ENCODE measurements around the gene ZNF581.
A peak's percentile ranks its signal among the peaks of the same experiment; 100 is the strongest.

ZNF581 gene

DNA sequence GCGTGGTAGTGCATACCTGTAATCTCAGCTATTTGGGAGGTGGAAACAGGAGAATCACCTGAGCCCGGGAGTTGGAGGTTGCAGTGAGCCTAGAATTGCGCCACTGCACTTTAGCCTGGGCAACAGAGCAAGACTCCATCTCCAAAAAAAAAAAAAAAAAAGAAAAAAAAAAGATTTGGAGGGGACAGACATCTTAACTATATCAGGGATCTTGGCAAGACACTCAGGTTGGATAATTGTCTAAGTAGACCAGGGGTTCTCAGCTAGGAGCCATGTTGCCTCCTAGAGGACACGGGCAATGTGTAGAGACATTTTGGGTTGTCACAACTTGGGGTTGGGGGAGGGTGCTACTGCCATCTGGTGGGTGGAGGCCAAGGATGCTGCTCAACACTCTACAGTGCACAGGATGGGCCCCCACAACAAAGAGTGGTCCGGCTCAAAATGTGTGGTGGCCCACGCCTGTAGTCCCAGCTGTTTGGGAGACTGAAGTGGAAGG is 4.5 kb upstream of the ZNF581 start:
- DNase-seq (ENCODE audit: low read depth): no peak
- TF ChIP-seq, protein P1, sequence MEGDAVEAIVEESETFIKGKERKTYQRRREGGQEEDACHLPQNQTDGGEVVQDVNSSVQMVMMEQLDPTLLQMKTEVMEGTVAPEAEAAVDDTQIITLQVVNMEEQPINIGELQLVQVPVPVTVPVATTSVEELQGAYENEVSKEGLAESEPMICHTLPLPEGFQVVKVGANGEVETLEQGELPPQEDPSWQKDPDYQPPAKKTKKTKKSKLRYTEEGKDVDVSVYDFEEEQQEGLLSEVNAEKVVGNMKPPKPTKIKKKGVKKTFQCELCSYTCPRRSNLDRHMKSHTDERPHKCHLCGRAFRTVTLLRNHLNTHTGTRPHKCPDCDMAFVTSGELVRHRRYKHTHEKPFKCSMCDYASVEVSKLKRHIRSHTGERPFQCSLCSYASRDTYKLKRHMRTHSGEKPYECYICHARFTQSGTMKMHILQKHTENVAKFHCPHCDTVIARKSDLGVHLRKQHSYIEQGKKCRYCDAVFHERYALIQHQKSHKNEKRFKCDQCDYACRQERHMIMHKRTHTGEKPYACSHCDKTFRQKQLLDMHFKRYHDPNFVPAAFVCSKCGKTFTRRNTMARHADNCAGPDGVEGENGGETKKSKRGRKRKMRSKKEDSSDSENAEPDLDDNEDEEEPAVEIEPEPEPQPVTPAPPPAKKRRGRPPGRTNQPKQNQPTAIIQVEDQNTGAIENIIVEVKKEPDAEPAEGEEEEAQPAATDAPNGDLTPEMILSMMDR (IDR thresholded peaks at IDR 0.05; ENCODE audit: control insufficient read depth, extremely low read depth, insufficient read depth): peak; percentile 49
- H3K4me3 ChIP-seq (ENCODE audit: low read depth, low read length): no peak overlapping the region

DNA sequence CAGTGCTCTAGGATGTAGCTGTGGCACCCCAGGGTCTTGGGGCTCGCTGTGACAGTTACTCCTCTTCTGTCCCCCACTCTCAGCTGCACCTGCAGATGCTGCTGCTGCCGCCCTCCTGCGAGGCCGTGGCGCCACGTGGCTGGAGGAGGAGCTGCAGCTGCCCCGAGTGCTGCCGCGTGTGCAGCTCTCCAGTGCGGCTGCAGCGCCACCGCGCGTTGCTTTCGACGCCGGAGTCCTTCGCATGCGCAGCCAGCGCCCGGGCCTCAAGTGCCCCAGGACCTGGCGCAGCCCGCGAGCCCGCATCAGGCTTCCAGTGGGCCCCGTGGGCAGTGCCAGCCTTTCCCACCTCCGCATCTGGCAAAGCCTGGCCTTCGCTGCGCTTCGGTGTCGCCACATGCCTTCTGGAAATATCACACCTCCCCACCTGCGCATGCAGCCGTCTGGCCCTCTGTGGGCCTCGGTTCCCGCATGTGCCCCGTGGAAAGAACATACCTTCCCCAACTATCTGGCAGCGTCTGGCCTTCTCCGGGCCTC is 3.3 kb upstream of the ZNF581 start:
- TF ChIP-seq, protein P1 (IDR thresholded peaks at IDR 0.05; ENCODE audit: control insufficient read depth, extremely low read depth, insufficient read depth): peak; percentile 33; the same call in 1 of the 2 replicates

DNA sequence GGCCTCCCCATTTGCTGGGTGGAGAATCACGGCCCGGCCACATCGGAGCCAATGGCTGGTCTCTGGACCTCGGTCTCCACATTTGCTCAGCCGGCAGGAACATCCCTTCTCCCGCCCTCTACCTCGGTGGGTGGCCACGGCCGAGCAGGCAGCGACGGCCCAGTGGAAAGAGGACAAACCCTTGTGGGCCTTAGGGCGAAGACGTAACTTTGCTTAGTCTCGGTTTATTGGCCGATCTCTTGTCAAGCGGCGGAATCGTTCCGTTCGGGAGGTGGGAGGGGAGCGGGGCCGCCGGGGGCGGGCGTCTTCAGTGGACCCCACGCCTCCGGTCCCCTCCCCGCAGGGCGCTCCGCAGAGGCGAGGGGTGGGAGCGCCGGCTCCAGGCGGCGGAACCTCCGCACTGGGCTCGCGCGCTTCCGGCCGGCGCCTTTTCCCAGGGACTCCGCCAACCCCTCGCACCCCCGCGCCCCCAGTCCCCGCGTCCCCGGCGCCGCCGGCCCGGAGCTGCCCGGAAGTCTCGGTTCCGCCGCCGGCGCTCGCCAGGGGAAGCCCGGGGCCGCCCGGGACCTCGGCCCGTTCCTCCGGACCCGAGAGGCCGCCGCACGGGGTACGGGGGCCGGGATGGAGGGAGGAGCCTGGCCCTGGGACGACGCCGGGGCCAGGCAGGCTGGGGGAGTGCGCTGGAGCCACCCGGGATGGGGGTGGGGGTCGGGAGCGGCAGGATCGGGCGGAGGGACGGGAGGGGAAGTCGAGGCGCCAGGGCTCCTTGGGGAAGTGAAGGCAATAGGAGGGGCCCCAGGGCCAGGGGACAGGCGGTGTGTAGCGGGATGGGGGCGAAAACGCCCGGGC is 2.6 kb upstream of the ZNF581 start, which contains the start of gene ZNF580:
Gene ZNF580 (plus strand): TSS at position 426 of the 849 bp plus-strand sequence. CDS start 1,507 bp downstream, outside the sequence.
- peak; percentile 52 for DNase-seq (ENCODE audit: low read depth)
- peak within 1 kb of the TSS; percentile 95 for H3K4me3 ChIP-seq (ENCODE audit: low read depth, low read length)
- TF ChIP-seq, protein P1 (IDR thresholded peaks at IDR 0.05; ENCODE audit: control insufficient read depth, extremely low read depth, insufficient read depth): no peak

More for the DNA sequence above, 3.3 kb upstream of the ZNF581 start:
- no peak for DNase-seq (ENCODE audit: low read depth)
- peak overlapping the region; percentile 95 for H3K4me3 ChIP-seq (ENCODE audit: low read depth, low read length)

DNA sequence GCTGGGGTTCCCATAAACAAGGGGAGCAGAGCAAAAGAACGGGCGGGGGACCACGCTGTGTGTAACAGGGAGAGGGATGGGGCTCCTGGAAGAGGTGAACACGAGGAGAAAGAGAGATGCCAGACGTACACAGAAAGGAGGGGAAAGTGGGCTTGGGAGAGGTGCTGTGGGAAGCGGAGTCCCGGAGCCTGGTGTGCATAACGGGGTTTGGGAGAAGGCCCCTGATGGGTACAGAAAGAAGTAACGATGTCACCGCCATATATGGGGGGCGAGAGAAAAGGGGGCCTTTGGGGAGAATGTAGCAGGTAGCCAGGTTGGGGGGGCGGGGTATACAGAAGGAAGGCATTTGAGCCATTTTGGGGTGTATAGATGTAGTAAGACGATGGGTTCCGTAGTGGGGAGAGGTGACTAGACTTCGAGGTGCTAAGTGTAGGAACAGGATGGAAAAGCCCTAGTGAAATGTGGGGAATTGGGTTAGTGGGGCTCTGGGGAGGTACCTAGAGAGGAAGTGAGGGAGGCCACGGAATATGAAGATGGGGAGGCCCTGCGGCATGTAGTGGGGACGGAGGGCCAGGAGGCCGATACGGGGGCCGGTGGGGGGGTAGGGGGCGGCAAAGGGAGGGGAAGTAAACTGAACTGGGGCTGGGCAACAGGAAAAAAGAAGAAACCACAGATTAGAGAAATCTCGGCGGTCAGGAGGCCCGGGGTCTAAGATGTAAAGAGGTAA is 1.9 kb upstream of the ZNF581 start:
- no peak for DNase-seq (ENCODE audit: low read depth)
- TF ChIP-seq, protein P1 (IDR thresholded peaks at IDR 0.05; ENCODE audit: control insufficient read depth, extremely low read depth, insufficient read depth): no peak
- H3K4me3 ChIP-seq (ENCODE audit: low read depth, low read length): peak overlapping the region; percentile 95

DNA sequence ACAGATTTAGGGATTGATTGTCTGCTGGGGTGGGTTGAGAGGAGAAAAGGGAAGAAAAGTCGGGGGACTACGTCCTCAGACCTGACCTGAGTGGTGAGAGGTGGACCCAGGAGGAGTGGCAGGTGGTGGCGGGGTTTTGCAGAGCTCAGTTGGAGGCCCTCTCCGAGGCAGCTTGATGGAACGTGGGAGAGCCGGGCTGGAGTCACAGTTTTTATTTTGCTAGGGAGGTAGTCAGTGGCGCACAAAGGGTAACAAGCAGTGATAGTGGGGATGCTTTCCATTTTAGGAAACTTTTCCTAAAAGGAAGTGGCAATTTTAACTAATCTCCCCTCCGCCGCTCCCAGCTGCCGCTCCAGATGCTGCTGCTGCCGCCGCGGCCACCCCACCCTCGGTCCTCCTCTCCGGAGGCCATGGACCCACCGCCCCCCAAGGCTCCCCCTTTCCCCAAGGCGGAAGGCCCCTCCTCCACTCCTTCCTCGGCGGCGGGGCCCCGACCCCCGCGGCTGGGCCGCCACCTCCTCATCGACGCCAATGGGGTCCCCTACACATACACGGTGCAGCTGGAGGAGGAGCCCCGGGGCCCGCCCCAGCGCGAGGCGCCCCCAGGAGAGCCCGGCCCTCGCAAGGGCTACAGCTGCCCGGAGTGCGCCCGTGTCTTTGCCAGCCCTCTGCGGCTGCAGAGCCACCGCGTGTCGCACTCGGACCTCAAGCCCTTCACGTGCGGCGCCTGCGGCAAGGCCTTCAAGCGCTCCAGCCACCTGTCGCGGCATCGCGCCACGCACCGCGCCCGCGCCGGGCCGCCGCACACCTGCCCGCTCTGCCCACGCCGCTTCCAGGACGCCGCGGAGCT is 1.1 kb upstream of the ZNF581 start:
- peak overlapping the region; percentile 95 for H3K4me3 ChIP-seq (ENCODE audit: low read depth, low read length)
- no peak for DNase-seq (ENCODE audit: low read depth)
- TF ChIP-seq, protein P1 (IDR thresholded peaks at IDR 0.05; ENCODE audit: control insufficient read depth, extremely low read depth, insufficient read depth): no peak

DNA sequence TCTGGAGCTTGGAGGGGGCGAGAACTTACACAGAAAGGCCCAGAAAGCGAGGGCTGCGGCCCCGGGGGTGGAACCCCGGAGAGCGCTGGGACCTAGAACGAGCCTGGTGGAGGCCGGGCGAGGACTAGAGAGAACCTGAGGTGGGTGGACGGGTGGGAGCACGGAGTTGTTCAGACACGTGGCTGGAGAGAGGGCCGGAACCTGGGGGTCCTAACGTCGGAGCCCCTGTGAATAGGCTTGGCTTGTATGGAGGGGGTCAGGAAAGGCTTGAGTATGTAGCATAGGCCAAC is 383 bp downstream of the ZNF581 start:
- peak overlapping the region; percentile 95 for H3K4me3 ChIP-seq (ENCODE audit: low read depth, low read length)
- no peak for DNase-seq (ENCODE audit: low read depth)
- TF ChIP-seq, protein P1 (IDR thresholded peaks at IDR 0.05; ENCODE audit: control insufficient read depth, extremely low read depth, insufficient read depth): no peak
